Measurements from ENCODE around the gene SRPK3.

The SRPK3 gene

DNA sequence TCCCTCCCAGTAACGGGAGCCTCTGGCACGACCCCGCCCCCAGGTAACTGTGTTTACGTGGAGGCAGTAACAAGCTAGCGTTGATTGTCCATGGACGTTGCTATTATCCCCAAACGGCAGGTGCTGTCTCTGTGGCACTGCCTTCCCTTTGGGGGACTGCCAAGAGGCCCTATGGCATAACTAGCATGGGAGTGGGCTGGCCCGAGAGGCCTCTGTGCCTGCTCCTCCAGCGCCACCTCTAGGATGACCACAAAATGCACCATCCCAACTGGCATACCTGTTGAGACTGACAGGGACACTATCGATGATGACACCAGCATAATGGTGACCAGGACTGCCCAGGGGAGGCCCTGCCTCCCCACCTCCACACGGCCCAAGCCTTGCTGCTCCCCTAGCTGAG is 1.5 kb downstream of the SRPK3 start:
- H3K27me3 ChIP-seq (replicated peaks in 2 of 5; ENCODE audit: control insufficient read depth in 4 of 5, insufficient read depth in 5 of 5, low read length in 4 of 5) = peaks cover 0 to 15% (median 0%) of the 10 kb centered on the region in 5 experiments
- WGBS (ENCODE audit: insufficient coverage) = 86% methylated on average over 11 of the region's 11 CpGs
- H3K27ac ChIP-seq (ENCODE audit: insufficient read depth in 1 of 2, low read depth in 1 of 2, low read length in 2 of 2, poor library complexity in 1 of 2, severe bottlenecking in 2 of 2) = no peak overlapping the region
- POLR2A ChIA-PET = no interaction called here
- CTCF ChIA-PET = no interaction called here
- no peaks in the 10 kb centered on the region for H3K9me3 ChIP-seq (ENCODE audit: control extremely low read depth in 1 of 5, control insufficient read depth in 4 of 5, insufficient read depth in 2 of 5, low read depth in 1 of 5, low read length in 4 of 5)
- H3K36me3 ChIP-seq (ENCODE audit: control insufficient read depth in 4 of 4, insufficient read depth in 4 of 4, low read length in 3 of 4) = peaks cover 2 to 24% (median 13%) of the 10 kb centered on the region in 4 experiments
- no peak overlapping the region for H3K4me3 ChIP-seq (ENCODE audit: control insufficient read depth in 1 of 7, extremely low read depth in 1 of 7, insufficient read depth in 4 of 7, low read depth in 2 of 7, low read length in 6 of 7)
- H3K4me1 ChIP-seq (ENCODE audit: control extremely low read depth in 1 of 4, control insufficient read depth in 4 of 4, insufficient read depth in 4 of 4, low read length in 3 of 4) = peaks cover 0 to 12% (median 9%) of the 10 kb centered on the region in 4 experiments
- no peak for DNase-seq

DNA sequence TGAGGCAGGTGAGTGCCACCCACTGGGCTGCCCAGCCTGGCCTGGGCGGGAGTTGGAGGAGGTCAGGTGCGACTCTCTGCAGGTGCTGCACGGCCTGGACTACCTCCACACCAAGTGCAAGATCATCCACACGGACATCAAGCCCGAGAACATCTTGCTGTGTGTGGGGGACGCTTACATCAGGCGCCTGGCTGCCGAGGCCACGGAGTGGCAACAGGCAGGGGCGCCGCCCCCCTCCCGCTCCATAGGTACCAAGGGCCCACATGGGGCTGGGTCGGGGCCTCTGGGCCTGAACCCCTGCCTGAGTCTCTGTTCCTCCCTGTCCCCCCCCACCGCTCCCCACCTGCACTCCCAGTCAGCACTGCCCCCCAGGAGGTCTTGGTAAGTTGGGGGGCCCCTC is 2.0 kb downstream of the SRPK3 start:
- peaks cover 0 to 12% (median 9%) of the 10 kb centered on the region in 4 experiments for H3K4me1 ChIP-seq (ENCODE audit: control extremely low read depth in 1 of 4, control insufficient read depth in 4 of 4, insufficient read depth in 4 of 4, low read length in 3 of 4)
- no peaks in the 10 kb centered on the region for H3K9me3 ChIP-seq (ENCODE audit: control extremely low read depth in 1 of 5, control insufficient read depth in 4 of 5, insufficient read depth in 2 of 5, low read depth in 1 of 5, low read length in 4 of 5)
- peaks cover 2 to 27% (median 16%) of the 10 kb centered on the region in 4 experiments for H3K36me3 ChIP-seq (ENCODE audit: control insufficient read depth in 4 of 4, insufficient read depth in 4 of 4, low read length in 3 of 4)
- no peak overlapping the region for H3K4me3 ChIP-seq (ENCODE audit: control insufficient read depth in 1 of 7, extremely low read depth in 1 of 7, insufficient read depth in 4 of 7, low read depth in 2 of 7, low read length in 6 of 7)
- 98% methylated on average over 11 of the region's 14 CpGs for WGBS (ENCODE audit: insufficient coverage)
- ChIA-PET POLR2A (no interaction called here), CTCF (no interaction called here)
- H3K27ac ChIP-seq (ENCODE audit: insufficient read depth in 1 of 2, low read depth in 1 of 2, low read length in 2 of 2, poor library complexity in 1 of 2, severe bottlenecking in 2 of 2) = no peak overlapping the region
- H3K27me3 ChIP-seq (replicated peaks in 2 of 5; ENCODE audit: control insufficient read depth in 4 of 5, insufficient read depth in 5 of 5, low read length in 4 of 5) = peaks cover 0 to 10% (median 0%) of the 10 kb centered on the region in 5 experiments
- no peak for DNase-seq

DNA sequence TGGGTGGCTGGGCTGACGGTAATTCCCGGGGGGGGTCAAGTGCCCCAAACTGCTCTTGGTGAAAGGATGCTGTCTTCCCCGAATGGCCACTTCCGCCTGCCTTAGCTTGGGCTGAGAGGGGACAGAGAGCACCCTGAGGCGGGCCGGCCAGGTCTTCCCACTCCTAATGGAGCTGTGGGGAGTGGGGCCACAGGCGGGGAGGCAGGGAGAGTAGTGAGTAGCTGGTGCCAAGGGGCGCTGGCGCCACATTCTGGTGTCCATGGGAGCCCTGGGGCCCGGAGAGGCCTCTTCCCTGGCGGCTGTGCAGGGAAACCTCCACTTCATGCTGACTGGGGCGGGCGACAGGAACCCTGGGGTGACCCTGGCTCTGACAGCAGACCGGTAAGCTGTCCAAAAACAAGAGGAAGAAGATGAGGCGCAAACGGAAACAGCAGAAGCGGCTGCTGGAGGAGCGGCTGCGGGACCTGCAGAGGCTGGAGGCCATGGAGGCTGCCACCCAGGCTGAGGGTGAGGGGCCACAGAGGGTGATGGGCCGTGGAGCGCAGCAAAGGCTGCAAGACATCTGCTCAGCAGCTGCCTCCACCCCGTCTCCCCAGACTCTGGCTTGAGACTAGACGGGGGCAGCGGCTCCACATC is 2.7 kb downstream of the SRPK3 start:
- ChIA-PET CTCF (no interaction called here), POLR2A (interaction anchor here (0.7 kb wide), 1 partner anchor 145 kb away, joined by 4 read pairs; no protein-coding TSS in a partner anchor)
- peaks cover 2 to 31% (median 16%) of the 10 kb centered on the region in 4 experiments for H3K36me3 ChIP-seq (ENCODE audit: control insufficient read depth in 4 of 4, insufficient read depth in 4 of 4, low read length in 3 of 4)
- no peak overlapping the region for H3K4me3 ChIP-seq (ENCODE audit: control insufficient read depth in 1 of 7, extremely low read depth in 1 of 7, insufficient read depth in 4 of 7, low read depth in 2 of 7, low read length in 6 of 7)
- no peak overlapping the region for H3K27ac ChIP-seq (ENCODE audit: insufficient read depth in 1 of 2, low read depth in 1 of 2, low read length in 2 of 2, poor library complexity in 1 of 2, severe bottlenecking in 2 of 2)
- WGBS (ENCODE audit: insufficient coverage) = 66% methylated on average over 17 of the region's 24 CpGs
- no peak for DNase-seq
- H3K9me3 ChIP-seq (ENCODE audit: control extremely low read depth in 1 of 5, control insufficient read depth in 4 of 5, insufficient read depth in 2 of 5, low read depth in 1 of 5, low read length in 4 of 5) = no peaks in the 10 kb centered on the region
- peaks cover 0 to 12% (median 9%) of the 10 kb centered on the region in 4 experiments for H3K4me1 ChIP-seq (ENCODE audit: control extremely low read depth in 1 of 4, control insufficient read depth in 4 of 4, insufficient read depth in 4 of 4, low read length in 3 of 4)
- H3K27me3 ChIP-seq (replicated peaks in 2 of 5; ENCODE audit: control insufficient read depth in 4 of 5, insufficient read depth in 5 of 5, low read length in 4 of 5) = peaks cover 0 to 13% (median 0%) of the 10 kb centered on the region in 5 experiments

DNA sequence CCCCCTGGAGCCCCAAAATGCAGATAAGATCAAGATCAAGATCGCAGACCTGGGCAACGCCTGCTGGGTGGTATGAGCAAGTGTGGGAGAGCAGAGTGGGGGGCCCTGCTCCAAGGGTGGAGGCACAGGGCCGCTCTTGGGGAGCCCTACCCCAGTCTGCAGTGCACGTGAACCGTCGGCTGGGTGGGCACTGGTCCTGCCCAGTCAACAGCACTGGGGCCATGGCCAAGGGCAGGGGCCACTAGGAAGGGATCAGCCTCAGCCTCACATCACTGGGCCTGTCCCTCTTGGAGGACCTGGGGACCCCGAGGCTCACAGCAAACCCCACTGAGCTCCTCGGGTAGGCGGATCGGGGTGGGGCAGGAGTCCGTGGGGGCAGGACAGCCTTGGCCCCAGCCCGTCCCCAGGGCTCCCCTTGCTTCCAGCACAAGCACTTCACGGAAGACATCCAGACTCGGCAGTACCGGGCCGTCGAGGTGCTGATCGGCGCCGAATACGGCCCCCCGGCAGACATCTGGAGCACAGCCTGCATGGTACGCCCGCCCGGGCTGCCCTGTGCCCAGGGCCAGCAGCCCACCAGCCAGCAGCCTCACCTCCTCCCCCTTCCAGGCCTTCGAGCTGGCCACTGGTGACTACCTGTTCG is 3.6 kb downstream of the SRPK3 start:
- 98% methylated on average over 23 of the region's 27 CpGs for WGBS (ENCODE audit: insufficient coverage)
- H3K9me3 ChIP-seq (ENCODE audit: control extremely low read depth in 1 of 5, control insufficient read depth in 4 of 5, insufficient read depth in 2 of 5, low read depth in 1 of 5, low read length in 4 of 5) = no peaks in the 10 kb centered on the region
- DNase-seq = no peak
- H3K27me3 ChIP-seq (replicated peaks in 2 of 5; ENCODE audit: control insufficient read depth in 4 of 5, insufficient read depth in 5 of 5, low read length in 4 of 5) = peaks cover 0 to 14% (median 0%) of the 10 kb centered on the region in 5 experiments
- H3K27ac ChIP-seq (ENCODE audit: insufficient read depth in 1 of 2, low read depth in 1 of 2, low read length in 2 of 2, poor library complexity in 1 of 2, severe bottlenecking in 2 of 2) = no peak overlapping the region
- peaks cover 0 to 12% (median 9%) of the 10 kb centered on the region in 4 experiments for H3K4me1 ChIP-seq (ENCODE audit: control extremely low read depth in 1 of 4, control insufficient read depth in 4 of 4, insufficient read depth in 4 of 4, low read length in 3 of 4)
- ChIA-PET CTCF (no interaction called here), POLR2A (no interaction called here)
- no peak overlapping the region for H3K4me3 ChIP-seq (ENCODE audit: control insufficient read depth in 1 of 7, extremely low read depth in 1 of 7, insufficient read depth in 4 of 7, low read depth in 2 of 7, low read length in 6 of 7)
- H3K36me3 ChIP-seq (ENCODE audit: control insufficient read depth in 4 of 4, insufficient read depth in 4 of 4, low read length in 3 of 4) = peaks cover 2 to 35% (median 17%) of the 10 kb centered on the region in 4 experiments

DNA sequence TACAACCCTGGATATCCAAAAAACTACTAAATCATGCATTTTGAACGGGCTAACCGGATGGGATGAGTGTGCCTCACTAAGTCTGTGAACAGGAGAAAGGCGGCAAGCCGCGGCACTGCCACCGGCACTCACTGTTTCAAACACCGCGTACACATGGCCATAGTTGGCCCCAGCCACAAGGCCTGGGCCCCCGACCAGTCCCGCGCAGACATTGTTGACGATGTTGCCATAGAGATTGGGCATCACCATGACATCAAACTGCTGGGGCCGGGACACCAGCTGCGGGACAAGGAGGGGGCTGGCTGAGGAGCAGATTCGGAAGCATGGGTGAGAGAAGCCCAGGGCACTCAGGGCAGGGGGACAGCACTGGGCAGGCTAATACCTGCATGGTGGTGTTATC is 5.8 kb downstream of the SRPK3 start:
- ChIA-PET POLR2A (no interaction called here), CTCF (no interaction called here)
- Histone ChIP-seq H3K36me3 (ENCODE audit: control insufficient read depth in 4 of 4, insufficient read depth in 4 of 4, low read length in 3 of 4) (peaks cover 4 to 44% (median 24%) of the 10 kb centered on the region in 4 experiments), H3K9me3 (ENCODE audit: control extremely low read depth in 1 of 5, control insufficient read depth in 4 of 5, insufficient read depth in 2 of 5, low read depth in 1 of 5, low read length in 4 of 5) (no peaks in the 10 kb centered on the region), H3K4me1 (ENCODE audit: control extremely low read depth in 1 of 4, control insufficient read depth in 4 of 4, insufficient read depth in 4 of 4, low read length in 3 of 4) (no peaks in the 10 kb centered on the region), H3K4me3 (ENCODE audit: control insufficient read depth in 1 of 7, extremely low read depth in 1 of 7, insufficient read depth in 4 of 7, low read depth in 2 of 7, low read length in 6 of 7) (no peak overlapping the region), H3K27ac (ENCODE audit: insufficient read depth in 1 of 2, low read depth in 1 of 2, low read length in 2 of 2, poor library complexity in 1 of 2, severe bottlenecking in 2 of 2) (no peak overlapping the region), H3K27me3 (replicated peaks in 2 of 5; ENCODE audit: control insufficient read depth in 4 of 5, insufficient read depth in 5 of 5, low read length in 4 of 5) (peaks cover 0 to 14% (median 0%) of the 10 kb centered on the region in 5 experiments)
- WGBS (ENCODE audit: insufficient coverage) = 94% methylated on average over 15 of the region's 15 CpGs
- no peak for DNase-seq

DNA sequence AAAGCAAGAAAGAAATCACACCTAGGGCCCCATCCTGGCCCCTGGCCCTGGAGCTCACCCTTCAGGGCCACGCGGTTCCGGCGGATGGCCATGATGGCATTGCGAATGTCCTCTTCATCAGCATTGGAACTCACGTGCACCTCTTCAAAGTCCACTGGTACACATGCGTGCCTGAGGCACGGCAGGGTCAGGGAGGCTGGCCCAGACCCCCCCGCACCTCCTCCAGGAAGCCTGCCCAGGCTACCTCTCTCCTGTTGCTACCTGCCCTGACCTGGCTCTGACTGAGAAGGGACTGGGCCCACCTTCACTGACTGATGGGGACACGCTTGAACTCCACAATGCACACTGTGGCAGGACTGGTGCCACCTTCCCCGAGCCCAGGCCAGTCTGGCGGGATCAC is 8.8 kb downstream of the SRPK3 start:
- no peak overlapping the region for H3K27ac ChIP-seq (ENCODE audit: insufficient read depth in 1 of 2, low read depth in 1 of 2, low read length in 2 of 2, poor library complexity in 1 of 2, severe bottlenecking in 2 of 2)
- peaks cover 4 to 41% (median 24%) of the 10 kb centered on the region in 4 experiments for H3K36me3 ChIP-seq (ENCODE audit: control insufficient read depth in 4 of 4, insufficient read depth in 4 of 4, low read length in 3 of 4)
- DNase-seq = no peak
- no peak overlapping the region for H3K4me3 ChIP-seq (ENCODE audit: control insufficient read depth in 1 of 7, extremely low read depth in 1 of 7, insufficient read depth in 4 of 7, low read depth in 2 of 7, low read length in 6 of 7)
- peaks cover 3 to 12% (median 8%) of the 10 kb centered on the region in 4 experiments for H3K4me1 ChIP-seq (ENCODE audit: control extremely low read depth in 1 of 4, control insufficient read depth in 4 of 4, insufficient read depth in 4 of 4, low read length in 3 of 4)
- peaks cover 0 to 14% (median 0%) of the 10 kb centered on the region in 5 experiments for H3K27me3 ChIP-seq (replicated peaks in 2 of 5; ENCODE audit: control insufficient read depth in 4 of 5, insufficient read depth in 5 of 5, low read length in 4 of 5)
- ChIA-PET CTCF (interaction anchor here (1.2 to 1.4 kb wide), 2 partner anchors 15 to 27 kb away, joined by 3 read pairs; no protein-coding TSS in a partner anchor), POLR2A (no interaction called here)
- 96% methylated on average over 12 of the region's 12 CpGs for WGBS (ENCODE audit: insufficient coverage)
- H3K9me3 ChIP-seq (ENCODE audit: control extremely low read depth in 1 of 5, control insufficient read depth in 4 of 5, insufficient read depth in 2 of 5, low read depth in 1 of 5, low read length in 4 of 5) = peaks cover 0 to 10% (median 0%) of the 10 kb centered on the region in 5 experiments
